ENCODE measurements around the gene TARS2.

The TARS2 gene

DNA sequence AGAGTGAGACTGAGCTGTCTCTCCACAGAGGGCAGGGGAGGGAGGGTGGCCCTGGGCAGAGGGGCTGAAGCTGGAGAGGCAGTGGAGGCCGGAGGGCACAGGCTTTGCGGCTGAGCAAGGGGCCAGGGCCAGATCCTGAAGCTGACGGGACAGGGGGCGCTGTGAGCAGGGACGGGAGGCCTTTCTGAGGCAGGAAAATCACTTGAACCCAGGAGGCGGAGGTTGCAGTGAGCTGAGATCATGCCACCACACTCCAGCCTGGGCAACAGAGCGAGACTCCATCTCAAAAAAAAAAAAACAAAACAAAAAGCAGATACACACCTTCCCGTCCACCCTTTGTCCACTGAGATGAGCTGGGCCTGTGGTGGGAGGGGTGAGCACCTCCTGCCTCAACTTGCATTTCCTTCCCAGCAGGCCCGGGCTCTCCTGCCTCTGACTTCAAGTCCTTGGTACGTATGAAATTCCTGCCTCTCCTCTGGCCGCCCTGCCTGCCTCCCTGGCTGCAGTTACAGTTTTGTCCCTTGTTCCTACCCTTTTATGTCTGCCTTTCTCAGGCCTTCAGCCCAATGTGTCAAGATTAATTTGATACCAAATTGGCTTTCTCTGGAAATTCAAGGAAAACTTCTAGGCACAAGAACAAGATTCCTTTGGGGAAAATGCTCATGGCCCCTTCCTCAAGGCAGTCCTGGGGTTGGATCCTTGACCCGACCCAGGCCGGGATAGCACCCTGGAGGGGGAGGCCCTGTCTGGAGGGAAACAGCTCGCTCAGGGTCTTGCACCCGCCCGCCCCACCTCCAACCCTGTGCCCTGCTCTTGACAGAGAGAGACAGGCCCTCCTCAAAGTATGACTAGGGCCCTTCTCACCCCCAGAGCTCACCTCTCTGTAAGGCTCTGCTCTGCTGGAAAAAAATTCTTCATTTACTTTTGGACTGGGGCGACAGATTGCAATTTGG, 50.8 kb downstream of the TARS2 start:
- DNase-seq (ENCODE audit: low read depth in 2 of 2): peak; percentile 51 to 52

GRCh38 chr1:150543500-150544143, 56.4 kb downstream of the TARS2 start:
- no peak for DNase-seq (ENCODE audit: low read depth in 2 of 2)

DNA sequence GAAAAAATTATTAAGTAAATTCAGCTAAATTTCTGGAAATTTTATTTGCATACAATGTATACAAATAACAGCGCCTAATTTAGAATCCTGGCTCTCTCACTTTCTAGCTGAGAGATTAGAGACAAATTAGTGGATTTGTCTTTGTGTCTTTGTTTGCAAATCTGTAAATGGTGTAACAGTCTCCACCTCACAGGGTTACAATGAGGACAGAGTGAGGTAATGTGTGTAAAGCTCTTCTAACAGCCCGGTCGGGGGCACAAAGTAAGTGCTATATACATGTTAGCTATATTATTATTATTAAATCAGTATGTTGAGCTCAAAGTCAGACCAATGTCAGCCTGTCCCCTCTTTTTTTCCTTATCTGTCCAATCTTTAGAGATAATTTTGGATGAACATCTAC, 57.0 kb downstream of the TARS2 start:
- DNase-seq (ENCODE audit: low read depth in 2 of 2): no peak

DNA sequence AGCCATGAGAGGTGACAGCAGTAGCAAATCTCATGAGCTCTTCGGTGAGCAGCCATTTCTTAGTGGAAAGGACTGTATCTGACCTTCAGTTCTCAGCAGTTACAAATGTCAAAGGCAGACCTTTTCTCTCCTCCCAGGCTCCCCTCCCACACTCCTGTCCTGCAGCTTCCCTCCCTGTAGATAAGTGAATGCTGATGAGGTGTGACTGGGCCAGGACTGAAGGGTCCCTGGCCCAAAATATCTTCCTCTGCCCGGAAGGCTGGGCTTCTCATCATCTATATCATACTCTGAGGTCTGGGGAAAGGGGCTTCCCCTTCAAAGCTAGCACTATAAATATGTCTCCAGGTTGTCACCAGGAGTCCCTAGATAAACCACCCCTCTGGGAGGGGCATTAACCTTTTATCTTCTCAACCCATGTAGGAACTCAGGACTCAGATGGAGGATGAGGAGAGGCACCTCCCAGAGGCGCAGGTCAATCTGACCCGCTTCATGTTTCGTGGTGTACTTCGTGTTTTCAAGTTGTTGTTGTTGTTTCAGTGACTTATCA, 58.3 kb downstream of the TARS2 start:
- no peak for DNase-seq (ENCODE audit: low read depth in 2 of 2)

GRCh38 chr1:150546294-150546937, 59.2 kb downstream of the TARS2 start:
- DNase-seq (ENCODE audit: low read depth in 2 of 2): no peak

DNA sequence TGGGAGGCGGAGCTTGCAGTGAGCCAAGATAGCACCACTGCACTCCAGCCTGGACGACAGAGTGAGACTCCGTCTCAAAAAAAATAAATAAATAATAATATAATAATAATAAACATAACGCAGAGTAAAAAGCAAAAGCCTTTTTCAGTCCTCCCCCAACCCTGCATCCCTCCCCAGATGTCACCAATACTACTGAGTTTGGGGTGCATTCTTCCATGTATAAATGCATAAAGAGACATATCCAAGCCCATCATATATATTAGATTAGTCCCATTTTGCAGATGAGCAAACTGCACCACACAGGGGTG, 61.1 kb downstream of the TARS2 start:
- DNase-seq (ENCODE audit: low read depth in 2 of 2): no peak

- no peak for DNase-seq (ENCODE audit: low read depth in 2 of 2)
Measured at GRCh38 chr1:150548632-150549495, 61.6 kb downstream of the TARS2 start, which contains the start of gene ADAMTSL4. TSS of gene ADAMTSL4 (plus strand) at chr1:150549408. CDS start at chr1:150552289, 2,881 bp downstream.

GRCh38 chr1:150549496-150550221, 62.4 kb downstream of the TARS2 start:
- no peak for DNase-seq (ENCODE audit: low read depth in 2 of 2)

DNA sequence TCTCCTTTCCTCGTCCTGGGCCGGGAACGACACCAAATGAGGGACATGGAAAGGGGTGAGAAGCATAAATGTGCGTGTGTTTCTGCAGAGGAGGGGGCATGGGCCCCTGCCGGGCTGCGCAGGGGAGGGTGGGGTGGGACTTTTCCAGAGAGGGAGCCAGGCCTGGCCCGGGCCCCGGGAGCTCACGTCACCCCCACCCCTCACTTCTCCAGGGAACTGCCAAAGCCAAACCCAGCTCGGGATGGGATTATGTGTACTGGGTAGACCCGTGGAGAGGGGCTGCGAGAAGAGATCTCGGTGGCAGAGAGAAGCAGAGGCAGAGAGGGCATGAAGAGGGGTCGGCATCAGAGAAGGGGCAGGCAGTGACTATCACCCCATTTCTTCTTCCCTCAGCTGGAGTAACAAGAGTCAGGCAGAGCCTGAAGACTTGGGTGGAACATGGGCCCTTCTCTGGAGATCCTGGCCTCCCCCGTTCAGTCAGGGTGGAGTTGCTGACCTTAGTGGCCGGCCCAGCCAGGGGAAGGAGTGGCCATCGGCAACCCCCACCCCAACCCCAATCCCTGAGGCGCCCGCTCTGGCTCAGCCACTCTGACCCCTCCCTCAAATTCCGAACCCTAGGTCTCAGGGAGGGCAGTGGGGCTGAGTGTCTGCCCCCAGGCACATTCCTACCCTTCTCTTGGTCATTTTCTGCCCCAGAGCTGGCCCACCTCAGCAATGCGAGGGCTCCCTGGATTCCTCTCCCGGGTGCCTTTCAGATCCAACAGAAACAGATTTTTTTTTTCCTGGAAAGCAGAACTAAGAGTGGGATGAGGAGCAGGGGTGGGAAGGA, 63.2 kb downstream of the TARS2 start:
- no peak for DNase-seq (ENCODE audit: low read depth in 2 of 2)

DNA sequence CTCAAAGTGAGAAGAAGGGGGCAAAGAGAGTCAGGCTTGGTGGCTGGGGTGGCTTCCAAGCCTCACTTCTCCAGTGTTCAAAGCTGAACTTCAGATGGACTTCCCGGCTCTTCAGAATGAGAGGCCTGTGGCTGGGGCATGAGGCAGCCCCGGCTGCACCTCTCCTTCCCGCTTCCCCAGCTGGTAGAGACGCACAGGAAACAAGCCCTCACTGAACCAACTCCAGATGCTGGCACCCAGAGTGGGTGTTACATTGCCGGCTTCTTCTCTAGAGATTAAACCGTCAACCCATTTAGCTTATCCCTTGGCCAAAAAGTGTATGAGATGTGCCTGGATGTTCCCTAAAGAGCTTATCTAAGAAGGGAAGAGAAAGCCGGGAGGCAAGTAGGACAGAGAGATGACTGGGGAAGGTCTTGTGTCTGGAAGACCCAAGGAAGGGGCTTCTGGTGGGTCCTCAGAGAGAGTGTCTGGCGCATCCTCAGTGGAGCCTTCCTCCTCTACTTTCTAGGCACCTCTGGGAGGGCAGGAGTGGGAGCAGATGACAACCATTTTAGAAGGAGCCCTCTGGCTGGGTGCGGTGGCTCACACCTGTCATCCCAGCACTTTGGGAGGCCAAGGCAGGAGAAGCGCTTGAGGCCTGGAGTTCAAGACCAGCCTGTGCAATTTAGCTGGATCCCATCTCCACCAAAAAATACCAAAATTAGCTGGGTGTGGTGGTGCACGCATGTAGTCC, 64.0 kb downstream of the TARS2 start:
- DNase-seq (ENCODE audit: low read depth in 2 of 2): no peak

DNA sequence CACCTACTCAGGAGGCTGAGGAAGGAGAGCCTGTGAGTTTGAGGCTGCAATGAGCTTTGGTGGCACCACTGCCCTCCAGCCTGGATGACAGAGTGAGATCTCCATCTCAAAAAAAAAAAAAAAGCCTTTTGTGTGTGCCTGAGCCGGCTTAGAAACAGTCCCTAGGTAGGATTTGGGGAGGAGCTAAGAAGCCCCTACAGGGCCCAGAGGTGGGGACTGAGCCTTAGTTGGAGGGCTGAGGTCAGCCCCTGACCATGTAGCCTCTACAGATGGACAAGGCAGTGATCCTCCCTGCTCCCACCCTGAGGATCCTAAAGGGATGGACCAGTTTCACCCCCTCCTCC, 64.5 kb downstream of the TARS2 start:
- DNase-seq (ENCODE audit: low read depth in 2 of 2): no peak

- peak; percentile 60 to 62 for DNase-seq (ENCODE audit: low read depth in 2 of 2)
Measured at GRCh38 chr1:150552128-150552910, 65.1 kb downstream of the TARS2 start.

DNA sequence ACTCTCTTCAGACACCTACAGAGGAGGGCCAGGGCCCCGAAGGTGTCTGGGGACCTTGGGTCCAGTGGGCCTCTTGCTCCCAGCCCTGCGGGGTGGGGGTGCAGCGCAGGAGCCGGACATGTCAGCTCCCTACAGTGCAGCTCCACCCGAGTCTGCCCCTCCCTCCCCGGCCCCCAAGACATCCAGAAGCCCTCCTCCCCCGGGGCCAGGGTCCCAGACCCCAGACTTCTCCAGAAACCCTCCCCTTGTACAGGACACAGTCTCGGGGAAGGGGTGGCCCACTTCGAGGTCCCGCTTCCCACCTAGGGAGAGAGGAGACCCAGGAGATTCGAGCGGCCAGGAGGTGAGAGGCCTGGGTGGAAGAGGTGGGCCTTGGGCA, 65.7 kb downstream of the TARS2 start:
- DNase-seq (ENCODE audit: low read depth in 2 of 2): no peak

GRCh38 chr1:150553392-150554085, 66.3 kb downstream of the TARS2 start:
- no peak for DNase-seq (ENCODE audit: low read depth in 2 of 2)

DNA sequence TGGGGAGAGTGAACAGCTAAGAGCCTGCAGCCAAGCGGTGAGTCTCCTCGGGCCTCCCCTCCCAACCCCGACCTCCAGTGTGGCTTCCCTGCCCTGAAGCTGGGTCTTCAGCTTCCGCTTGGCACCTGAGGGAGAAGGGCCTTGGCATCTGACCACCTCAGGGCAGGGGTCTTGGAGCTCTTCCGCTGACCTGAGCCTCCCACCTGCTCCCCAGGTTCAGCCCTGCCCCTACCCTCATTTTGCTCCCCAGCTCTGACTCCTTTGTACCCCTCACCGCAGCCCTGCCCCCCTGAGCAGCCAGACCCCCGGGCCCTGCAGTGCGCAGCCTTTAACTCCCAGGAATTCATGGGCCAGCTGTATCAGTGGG, 66.8 kb downstream of the TARS2 start:
- no peak for DNase-seq (ENCODE audit: low read depth in 2 of 2)

GRCh38 chr1:150555198-150555970, 68.2 kb downstream of the TARS2 start:
- no peak for DNase-seq (ENCODE audit: low read depth in 2 of 2)

Data from fibroblast of skin of left quadriceps (primary cell).